ENCODE data around the gene IFIH1.

DNA sequence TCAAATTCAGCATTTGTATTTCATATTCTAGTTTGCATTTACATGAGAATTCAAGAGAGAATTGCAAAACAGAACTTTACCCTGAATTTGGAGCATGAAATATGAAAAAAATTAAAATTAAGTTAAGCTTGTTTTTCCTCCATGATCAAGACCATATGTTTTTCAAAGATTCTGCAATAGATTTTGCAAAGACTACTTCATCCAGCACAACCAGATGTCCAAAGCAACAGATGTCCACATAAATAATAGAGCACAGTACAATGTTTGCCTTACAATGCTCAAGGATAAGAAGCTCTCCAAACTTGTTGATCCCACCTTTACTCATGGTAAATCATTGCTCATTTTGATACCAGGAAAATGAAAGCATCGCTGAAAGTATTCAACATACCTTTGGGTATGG, 100.9 kb downstream of the IFIH1 start:
- no peak for TF ChIP-seq EZH2 (optimal IDR thresholded peaks at IDR 0.05; ENCODE audit: low read depth, low read length)
- TF ChIP-seq, protein P1, sequence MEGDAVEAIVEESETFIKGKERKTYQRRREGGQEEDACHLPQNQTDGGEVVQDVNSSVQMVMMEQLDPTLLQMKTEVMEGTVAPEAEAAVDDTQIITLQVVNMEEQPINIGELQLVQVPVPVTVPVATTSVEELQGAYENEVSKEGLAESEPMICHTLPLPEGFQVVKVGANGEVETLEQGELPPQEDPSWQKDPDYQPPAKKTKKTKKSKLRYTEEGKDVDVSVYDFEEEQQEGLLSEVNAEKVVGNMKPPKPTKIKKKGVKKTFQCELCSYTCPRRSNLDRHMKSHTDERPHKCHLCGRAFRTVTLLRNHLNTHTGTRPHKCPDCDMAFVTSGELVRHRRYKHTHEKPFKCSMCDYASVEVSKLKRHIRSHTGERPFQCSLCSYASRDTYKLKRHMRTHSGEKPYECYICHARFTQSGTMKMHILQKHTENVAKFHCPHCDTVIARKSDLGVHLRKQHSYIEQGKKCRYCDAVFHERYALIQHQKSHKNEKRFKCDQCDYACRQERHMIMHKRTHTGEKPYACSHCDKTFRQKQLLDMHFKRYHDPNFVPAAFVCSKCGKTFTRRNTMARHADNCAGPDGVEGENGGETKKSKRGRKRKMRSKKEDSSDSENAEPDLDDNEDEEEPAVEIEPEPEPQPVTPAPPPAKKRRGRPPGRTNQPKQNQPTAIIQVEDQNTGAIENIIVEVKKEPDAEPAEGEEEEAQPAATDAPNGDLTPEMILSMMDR (IDR thresholded peaks at IDR 0.05; ENCODE audit: low read length), result no peak
- TF ChIP-seq EZH2phosphoT487 (IDR thresholded peaks at IDR 0.05; ENCODE audit: low read length), result no peak
